HEK293 (cell line): ENCODE measurements around the gene UNC45B.

Source experiments
- CTCF ChIA-PET: fragments of 350-600 bp; formaldehyde crosslinking; extraction: SDS; loops from one replicate; lab custom pipeline; 2021; ENCODE audit warnings: antibody characterized with exemption; lab: Yijun Ruan, JAX
- POLR2A ChIA-PET: fragments of 300-600 bp; formaldehyde crosslinking; extraction: SDS; loops from one replicate; lab custom pipeline; 2020; ENCODE audit warnings: antibody characterized with exemption, inconsistent platforms; lab: Yijun Ruan, JAX
- H3K27ac ChIP-seq: fragments of 200-500 bp; sonication (Bioruptor generic); 2 replicates; pipeline ENCODE4 v1.5.1; 2014; ENCODE audit warnings: low read depth, low read length, control low read depth, inconsistent platforms; ENCODE audit errors: extremely low read depth
- H3K36me3 ChIP-seq, 2 experiments: fragments of 200-500 bp in 1 of 2; sonication (Bioruptor generic) in 1 of 2; 1 replicate in 1 of 2; 2 replicates in 1 of 2; pipeline ENCODE4 v1.5.1; 2014 to 2017; ENCODE audit warnings: inconsistent platforms in 2 of 2, low read length in 2 of 2; ENCODE audit not compliant: control insufficient read depth in 2 of 2, insufficient read depth in 1 of 2
- H3K4me1 ChIP-seq: fragments of 200-500 bp; sonication (Bioruptor generic); 2 replicates; pipeline ENCODE4 v1.5.1; 2014; ENCODE audit warnings: mild to moderate bottlenecking, low read length, inconsistent platforms; ENCODE audit not compliant: control insufficient read depth, insufficient read depth
- H3K4me3 ChIP-seq: 2 replicates; pipeline ENCODE4 v1.5.1; 2011; ENCODE audit warnings: low read depth, mild to moderate bottlenecking, control low read depth, low read length, moderate library complexity
- H3K9me3 ChIP-seq: fragments of 200-500 bp; sonication (Bioruptor generic); 2 replicates; pipeline ENCODE4 v1.5.1; 2014; ENCODE audit warnings: low read depth, low read length, inconsistent platforms; ENCODE audit not compliant: control insufficient read depth, insufficient read depth
- GLIS2 ChIP-seq: fragments of 450-650 bp; formaldehyde crosslinking; IDR thresholded peaks from 2 replicates; pipeline ENCODE4 v1.5.1; 2016; ENCODE audit warnings: missing biosample characterization, missing genetic modification characterization
- PRDM1 ChIP-seq: fragments of 450-650 bp; formaldehyde crosslinking; IDR thresholded peaks from 2 replicates; pipeline ENCODE4; 2016; ENCODE audit warnings: missing biosample characterization, missing genetic modification characterization
- SALL2 ChIP-seq: fragments of 450-650 bp; formaldehyde crosslinking; IDR thresholded peaks from 2 replicates; pipeline ENCODE4 v1.5.0; 2017; ENCODE audit warnings: missing biosample characterization, mild to moderate bottlenecking, missing genetic modification characterization, borderline replicate concordance
- YY1 ChIP-seq: fragments of 450-650 bp; formaldehyde crosslinking; IDR thresholded peaks from 2 replicates; pipeline ENCODE4 v1.5.1; 2018; ENCODE audit warnings: missing biosample characterization, missing genetic modification characterization
- ZBTB20 ChIP-seq: fragments of 450-650 bp; formaldehyde crosslinking; IDR thresholded peaks from 2 replicates; pipeline ENCODE4 v1.5.1; 2016; ENCODE audit warnings: missing biosample characterization, missing genetic modification characterization
- ZFHX2 ChIP-seq: fragments of 450-650 bp; formaldehyde crosslinking; conservative IDR thresholded peaks from 2 replicates; pipeline ENCODE4 v1.5.1; 2016; ENCODE audit warnings: missing biosample characterization, missing genetic modification characterization
- ZIC2 ChIP-seq: fragments of 450-650 bp; formaldehyde crosslinking; IDR thresholded peaks from 2 replicates; pipeline ENCODE4 v1.5.1; 2016; ENCODE audit warnings: missing biosample characterization, missing genetic modification characterization
- ZNF223 ChIP-seq: fragments of 450-650 bp; formaldehyde crosslinking; IDR thresholded peaks from 2 replicates; pipeline ENCODE4 v1.5.1; 2016; ENCODE audit warnings: missing biosample characterization, missing genetic modification characterization
- ZNF248 ChIP-seq: fragments of 450-650 bp; formaldehyde crosslinking; IDR thresholded peaks from 2 replicates; pipeline ENCODE4 v1.5.1; 2017; ENCODE audit warnings: missing biosample characterization, missing genetic modification characterization
- ZNF423 ChIP-seq: fragments of 450-650 bp; formaldehyde crosslinking; IDR thresholded peaks from 2 replicates; pipeline ENCODE4 v1.5.1; 2016; ENCODE audit warnings: missing biosample characterization, missing genetic modification characterization
- ZNF433 ChIP-seq: fragments of 450-650 bp; formaldehyde crosslinking; IDR thresholded peaks from 2 replicates; pipeline ENCODE4 v1.5.1; 2016; ENCODE audit warnings: missing biosample characterization, missing genetic modification characterization, low read depth
- ZNF555 ChIP-seq: fragments of 450-650 bp; formaldehyde crosslinking; conservative IDR thresholded peaks from 2 replicates; pipeline ENCODE4 v1.5.1; 2017; ENCODE audit warnings: missing biosample characterization, mild to moderate bottlenecking, missing genetic modification characterization, inconsistent platforms
- ZNF624 ChIP-seq: fragments of 450-650 bp; formaldehyde crosslinking; IDR thresholded peaks from 2 replicates; pipeline ENCODE4 v1.5.1; 2017; ENCODE audit warnings: missing biosample characterization, missing genetic modification characterization
- ZNF776 ChIP-seq: fragments of 450-650 bp; formaldehyde crosslinking; IDR thresholded peaks from 2 replicates; pipeline ENCODE4 v1.5.0; 2017; ENCODE audit warnings: missing biosample characterization, missing genetic modification characterization, borderline replicate concordance
- TF ChIP-seq, protein P1 (sequence below): fragments of 450-650 bp; formaldehyde crosslinking; conservative IDR thresholded peaks from 2 replicates; pipeline ENCODE4 v1.5.1; 2016; ENCODE audit warnings: low read depth, missing biosample characterization, missing genetic modification characterization
- TF ChIP-seq, protein P2 (sequence below): fragments of 450-650 bp; formaldehyde crosslinking; IDR thresholded peaks from 2 replicates; pipeline ENCODE4; 2016; ENCODE audit warnings: missing biosample characterization, missing genetic modification characterization
- TF ChIP-seq, protein P3 (sequence below): fragments of 450-650 bp; formaldehyde crosslinking; IDR thresholded peaks from 2 replicates; pipeline ENCODE4 v1.5.1; 2016; ENCODE audit warnings: missing biosample characterization, missing genetic modification characterization

UNC45B gene

DNA sequence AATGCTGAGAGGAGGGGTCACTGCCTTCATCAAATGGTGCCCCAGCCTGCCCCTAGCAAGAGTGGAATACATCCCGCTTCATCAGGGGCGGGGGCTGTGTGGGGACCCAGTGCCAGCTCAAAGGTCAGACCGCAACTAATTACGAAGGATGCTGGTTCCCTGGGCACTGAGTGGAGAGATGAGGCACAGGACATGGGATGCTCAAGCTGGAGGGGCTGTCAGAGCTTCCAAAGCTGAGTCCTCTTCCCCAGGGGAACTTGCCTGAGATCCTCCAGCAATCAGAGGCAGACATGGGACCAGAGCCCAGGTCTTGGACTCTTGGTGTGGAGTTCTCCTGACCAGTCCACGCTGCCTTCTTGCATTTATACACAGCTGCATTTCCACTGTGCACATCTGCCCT is 18.9 kb downstream of the UNC45B start:
- ChIA-PET CTCF (interaction anchor here (1.2 to 1.7 kb wide), 2 partner anchors 367 to 373 kb away, joined by 4 to 5 read pairs; no protein-coding TSS in a partner anchor), POLR2A (no interaction called here)
- Histone ChIP-seq H3K4me1 (no peaks in the 10 kb centered on the region), H3K27ac (no peak overlapping the region)
- TF ChIP-seq PRDM1 (tag by site-specific recombination) (no peak), ZNF776 (tag by site-specific recombination) (no peak), ZNF433 (no peak), ZFHX2 (tag by site-specific recombination) (no peak), SALL2 (no peak), YY1 (tag by site-specific recombination) (no peak), ZNF248 (tag by site-specific recombination) (no peak), ZBTB20 (no peak), GLIS2 (no peak), ZNF555 (tag by site-specific recombination) (no peak), ZNF624 (no peak), ZNF423 (tag by site-specific recombination) (no peak)
- TF ChIP-seq, protein P1, sequence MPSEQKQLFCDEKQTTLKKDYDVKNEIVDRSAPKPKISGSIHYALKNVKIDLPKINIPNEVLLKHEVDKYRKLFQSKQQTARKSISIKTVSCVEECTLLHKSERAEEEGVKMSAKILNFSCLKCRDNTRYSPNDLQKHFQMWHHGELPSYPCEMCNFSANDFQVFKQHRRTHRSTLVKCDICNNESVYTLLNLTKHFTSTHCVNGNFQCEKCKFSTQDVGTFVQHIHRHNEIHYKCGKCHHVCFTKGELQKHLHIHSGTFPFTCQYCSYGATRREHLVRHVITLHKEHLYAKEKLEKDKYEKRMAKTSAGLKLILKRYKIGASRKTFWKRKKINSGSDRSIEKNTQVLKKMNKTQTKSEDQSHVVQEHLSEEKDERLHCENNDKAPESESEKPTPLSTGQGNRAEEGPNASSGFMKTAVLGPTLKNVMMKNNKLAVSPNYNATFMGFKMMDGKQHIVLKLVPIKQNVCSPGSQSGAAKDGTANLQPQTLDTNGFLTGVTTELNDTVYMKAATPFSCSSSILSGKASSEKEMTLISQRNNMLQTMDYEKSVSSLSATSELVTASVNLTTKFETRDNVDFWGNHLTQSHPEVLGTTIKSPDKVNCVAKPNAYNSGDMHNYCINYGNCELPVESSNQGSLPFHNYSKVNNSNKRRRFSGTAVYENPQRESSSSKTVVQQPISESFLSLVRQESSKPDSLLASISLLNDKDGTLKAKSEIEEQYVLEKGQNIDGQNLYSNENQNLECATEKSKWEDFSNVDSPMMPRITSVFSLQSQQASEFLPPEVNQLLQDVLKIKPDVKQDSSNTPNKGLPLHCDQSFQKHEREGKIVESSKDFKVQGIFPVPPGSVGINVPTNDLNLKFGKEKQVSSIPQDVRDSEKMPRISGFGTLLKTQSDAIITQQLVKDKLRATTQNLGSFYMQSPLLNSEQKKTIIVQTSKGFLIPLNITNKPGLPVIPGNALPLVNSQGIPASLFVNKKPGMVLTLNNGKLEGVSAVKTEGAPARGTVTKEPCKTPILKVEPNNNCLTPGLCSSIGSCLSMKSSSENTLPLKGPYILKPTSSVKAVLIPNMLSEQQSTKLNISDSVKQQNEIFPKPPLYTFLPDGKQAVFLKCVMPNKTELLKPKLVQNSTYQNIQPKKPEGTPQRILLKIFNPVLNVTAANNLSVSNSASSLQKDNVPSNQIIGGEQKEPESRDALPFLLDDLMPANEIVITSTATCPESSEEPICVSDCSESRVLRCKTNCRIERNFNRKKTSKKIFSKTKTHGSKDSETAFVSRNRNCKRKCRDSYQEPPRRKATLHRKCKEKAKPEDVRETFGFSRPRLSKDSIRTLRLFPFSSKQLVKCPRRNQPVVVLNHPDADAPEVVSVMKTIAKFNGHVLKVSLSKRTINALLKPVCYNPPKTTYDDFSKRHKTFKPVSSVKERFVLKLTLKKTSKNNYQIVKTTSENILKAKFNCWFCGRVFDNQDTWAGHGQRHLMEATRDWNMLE = no peak
- TF ChIP-seq, protein P2, sequence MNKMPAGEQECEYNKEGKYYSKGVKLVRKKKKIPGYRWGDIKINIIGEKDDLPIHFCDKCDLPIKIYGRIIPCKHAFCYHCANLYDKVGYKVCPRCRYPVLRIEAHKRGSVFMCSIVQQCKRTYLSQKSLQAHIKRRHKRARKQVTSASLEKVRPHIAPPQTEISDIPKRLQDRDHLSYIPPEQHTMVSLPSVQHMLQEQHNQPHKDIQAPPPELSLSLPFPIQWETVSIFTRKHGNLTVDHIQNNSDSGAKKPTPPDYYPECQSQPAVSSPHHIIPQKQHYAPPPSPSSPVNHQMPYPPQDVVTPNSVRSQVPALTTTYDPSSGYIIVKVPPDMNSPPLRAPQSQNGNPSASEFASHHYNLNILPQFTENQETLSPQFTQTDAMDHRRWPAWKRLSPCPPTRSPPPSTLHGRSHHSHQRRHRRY (tag by site-specific recombination) = no peak
- TF ChIP-seq, protein P3, sequence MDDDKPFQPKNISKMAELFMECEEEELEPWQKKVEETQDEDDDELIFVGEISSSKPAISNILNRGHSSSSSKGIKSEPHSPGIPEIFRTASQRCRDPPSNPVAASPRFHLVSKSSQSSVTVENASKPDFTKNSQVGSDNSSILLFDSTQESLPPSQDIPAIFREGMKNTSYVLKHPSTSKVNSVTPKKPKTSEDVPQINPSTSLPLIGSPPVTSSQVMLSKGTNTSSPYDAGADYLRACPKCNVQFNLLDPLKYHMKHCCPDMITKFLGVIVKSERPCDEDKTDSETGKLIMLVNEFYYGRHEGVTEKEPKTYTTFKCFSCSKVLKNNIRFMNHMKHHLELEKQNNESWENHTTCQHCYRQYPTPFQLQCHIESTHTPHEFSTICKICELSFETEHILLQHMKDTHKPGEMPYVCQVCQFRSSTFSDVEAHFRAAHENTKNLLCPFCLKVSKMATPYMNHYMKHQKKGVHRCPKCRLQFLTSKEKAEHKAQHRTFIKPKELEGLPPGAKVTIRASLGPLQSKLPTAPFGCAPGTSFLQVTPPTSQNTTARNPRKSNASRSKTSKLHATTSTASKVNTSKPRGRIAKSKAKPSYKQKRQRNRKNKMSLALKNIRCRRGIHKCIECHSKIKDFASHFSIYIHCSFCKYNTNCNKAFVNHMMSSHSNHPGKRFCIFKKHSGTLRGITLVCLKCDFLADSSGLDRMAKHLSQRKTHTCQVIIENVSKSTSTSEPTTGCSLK (tag by site-specific recombination) = no peak
- TF ChIP-seq, all 188 proteins: peak for 0
- H3K9me3 ChIP-seq = no peaks in the 10 kb centered on the region
- no peak overlapping the region for H3K4me3 ChIP-seq
- no peaks in the 10 kb centered on the region for H3K36me3 ChIP-seq

- no peaks in the 10 kb centered on the region for H3K4me1 ChIP-seq
- no peaks in the 10 kb centered on the region for H3K9me3 ChIP-seq
- no peak overlapping the region for H3K27ac ChIP-seq
- no peaks in the 10 kb centered on the region for H3K36me3 ChIP-seq
- no peak for TF ChIP-seq ZNF223 (tag by site-specific recombination)
- TF ChIP-seq ZIC2 (tag by site-specific recombination) = peak; percentile 33; the same call in 1 of the 2 replicates
- no peak overlapping the region for H3K4me3 ChIP-seq
- ChIA-PET CTCF (interaction anchor here (0.6 to 1.7 kb wide), 2 partner anchors 220 to 373 kb away, joined by 3 to 4 read pairs; no protein-coding TSS in a partner anchor), POLR2A (interaction anchor here (0.6 kb wide), 2 partner anchors 17 to 403 kb away, joined by 3 to 4 read pairs; no protein-coding TSS in a partner anchor)
These were observed 19.4 kb downstream of the UNC45B start for GRCh38 chr17:35167046-35167445.
